Heart left ventricle (tissue), 16 donors: ENCODE measurements around the gene SLIT3. TPM values are rescaled to one million over a fixed set of nuclear protein-coding genes. Genes with fewer than 3 reads are reported as not detected.

Source experiments
- ATAC-seq, 4 donors: fragments of 200-7000 bp; cut with Tn5 transposase; one replicate each; pipeline ENCODE4 v1.9.1; 2020 to 2022; ENCODE audit warnings: moderate library complexity in 4 of 4, mild to moderate bottlenecking in 3 of 4, moderate number of reproducible peaks in 1 of 4
- DNase-seq, 5 donors: peaks; one replicate each; pipeline ENCODE4 v3.0.0-alpha.2; 2020
- H3K27ac ChIP-seq, 12 donors: fragments of 200-600 bp; sonication (generic) in 4 of 12; one replicate each; pipeline versions ENCODE4 v1.5.0 to v1.8.0; 2016 to 2022; ENCODE audit warnings: mild to moderate bottlenecking in 2 of 12
- H3K27me3 ChIP-seq, 9 donors: fragments of 200-600 bp; sonication (generic) in 2 of 9; one replicate each; pipeline versions ENCODE4 v1.5.1 to v1.8.0; 2016 to 2022; ENCODE audit warnings: mild to moderate bottlenecking in 3 of 9
- H3K36me3 ChIP-seq, 9 donors: fragments of 200-600 bp; sonication (generic) in 2 of 9; one replicate each; pipeline versions ENCODE4 v1.5.0 to v1.8.0; 2018 to 2022; ENCODE audit warnings: mild to moderate bottlenecking in 2 of 9
- H3K4me1 ChIP-seq, 12 donors: fragments of 200-600 bp; sonication (generic) in 4 of 12; one replicate each; pipeline versions ENCODE4 v1.5.0 to v1.8.0; 2016 to 2022; ENCODE audit warnings: mild to moderate bottlenecking in 3 of 12
- H3K4me3 ChIP-seq, 12 donors: fragments of 200-600 bp; sonication (generic) in 4 of 12; one replicate each; pipeline versions ENCODE4 v1.5.0 to v1.8.0; 2017 to 2022; ENCODE audit warnings: mild to moderate bottlenecking in 9 of 12, moderate library complexity in 4 of 12
- H3K9me3 ChIP-seq, 12 donors: fragments of 200-600 bp; sonication (generic) in 4 of 12; one replicate each; pipeline versions ENCODE4 v1.5.0 to v1.8.0; 2016 to 2022; ENCODE audit warnings: mild to moderate bottlenecking in 1 of 12
- POLR2A ChIP-seq, 2 donors: fragments of 450-650 bp; IDR thresholded peaks; one replicate each; pipeline ENCODE4 v1.6.1; 2017; ENCODE audit warnings: antibody characterized with exemption in 2 of 2, mild to moderate bottlenecking in 2 of 2, moderate library complexity in 2 of 2
- WGBS, 4 donors: extraction: QIAGEN DNeasy Blood & Tissue Kit in 2 of 4; methylation state at CpG; one replicate each; pipeline versions ENCODE4 v1.1.5 to v1.1.7; 2013 to 2018; 5-methylcytosine and 5-hydroxymethylcytosine counted together
- intact Hi-C, 10 donors: fragments of 100-400 bp; cut with DNase I; formaldehyde crosslinking; loops; one replicate each; pipeline versions ENCODE4 v1.11.1 to v1.14.2; 2022
- polyA plus RNA-seq, 2 donors: library from polyadenylated mRNA; stranded (reverse); fragments of 200-250 nt; gene quantifications; one replicate each; pipeline ENCODE4 v1.2.3, GENCODE V29; 2013
- total RNA-seq, 9 donors: library from RNA; depleted of rRNA in 2 of 9; stranded (reverse); fragments of >200 nt in 2 of 9; fragmentation: NEBNext Ultra II Directional in 3 of 9; extraction: Animal tissue kit (Norgen Biotek cat#: 25700) in 3 of 9; gene quantifications; one replicate each; pipeline versions ENCODE4 v1.1.0 to v1.2.4, GENCODE V29; 2016 to 2023
- TF ChIP-seq, protein P1 (sequence below), 12 donors: fragments of 200-600 bp; sonication (generic) in 4 of 12; IDR thresholded peaks; one replicate each; pipeline versions ENCODE4 v1.5.0 to v1.8.0; 2018 to 2022; ENCODE audit warnings: antibody characterized with exemption in 12 of 12, mild to moderate bottlenecking in 5 of 12
- donor health status: ischemic (EF 13 %, LVEDD 7.1; RV severe dilation, severe dysfunction).
- donor health status: healthy with polysubstance abuse.
- donor health status: DM: no; HTN: yes; CAD: no.
- donor health status: DM: no; HTN: no; CAD: no.
- donor health status: ischemic (EF 25% LVEDD 6.9; RV normal size, moderate dysfunction).
- donor health status: ischemic (EF 25% LVEDD 5.7; RV mildly dilated, moderate dysfunction).
- donor health status: healthy.
- donor health status: DM: yes; HTN: yes; CAD: no.
- donor health status: ischemic (EF 35%, LVEDD 5.7; RV mildly dilated, moderate dysfunction).
- donor health status: nonischemic (EF 11% LVEDD 7.7; RV severe dilation, severe dysfunction).
- donor health status: DM: yes; HTN: yes; CAD: no.
- donor health status: PGD.
- donor health status: ischemic (EF 29% LVEDD 5.4; RV normal size, mild dysfunction).
- donor health status: nonischemic (EF 23%, LVEDD 6.1; RV moderate dilation, normal function).

SLIT3 gene
- total and polyA plus RNA-seq, 11 donors = 2.3 to 40.3 (median 14.4) TPM

DNA sequence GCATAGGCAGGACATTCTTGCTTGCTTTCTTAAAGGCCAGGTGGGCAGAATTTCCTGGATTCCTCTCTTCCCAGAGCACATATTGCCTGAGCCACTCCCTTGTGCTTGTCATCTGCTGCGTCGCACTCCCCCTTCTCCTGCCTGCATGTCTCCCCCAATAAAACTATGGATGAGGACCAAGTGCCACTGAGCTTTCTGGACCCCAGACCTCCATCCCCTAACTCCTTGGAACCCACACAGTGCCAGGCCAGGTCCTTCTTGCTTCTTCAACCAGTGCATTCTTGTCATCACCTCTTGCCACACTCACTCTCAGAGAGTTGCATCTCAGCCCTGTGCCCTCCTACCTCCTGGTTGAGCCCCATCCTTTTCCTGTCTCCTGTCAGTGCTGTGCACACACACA, 563.9 kb downstream of the SLIT3 start:
- Histone ChIP-seq H3K4me1 (peaks cover 0 to 33% (median 5%) of the 10 kb centered on the region in 12 donors), H3K36me3 (no peaks in the 10 kb centered on the region), H3K4me3 (no peak overlapping the region), H3K9me3 (peaks cover 0 to 3% (median 0%) of the 10 kb centered on the region in 12 donors), H3K27me3 (no peaks in the 10 kb centered on the region), H3K27ac (no peak overlapping the region)
- no peak for DNase-seq
- ATAC-seq = no peak
- TF ChIP-seq, protein P1, sequence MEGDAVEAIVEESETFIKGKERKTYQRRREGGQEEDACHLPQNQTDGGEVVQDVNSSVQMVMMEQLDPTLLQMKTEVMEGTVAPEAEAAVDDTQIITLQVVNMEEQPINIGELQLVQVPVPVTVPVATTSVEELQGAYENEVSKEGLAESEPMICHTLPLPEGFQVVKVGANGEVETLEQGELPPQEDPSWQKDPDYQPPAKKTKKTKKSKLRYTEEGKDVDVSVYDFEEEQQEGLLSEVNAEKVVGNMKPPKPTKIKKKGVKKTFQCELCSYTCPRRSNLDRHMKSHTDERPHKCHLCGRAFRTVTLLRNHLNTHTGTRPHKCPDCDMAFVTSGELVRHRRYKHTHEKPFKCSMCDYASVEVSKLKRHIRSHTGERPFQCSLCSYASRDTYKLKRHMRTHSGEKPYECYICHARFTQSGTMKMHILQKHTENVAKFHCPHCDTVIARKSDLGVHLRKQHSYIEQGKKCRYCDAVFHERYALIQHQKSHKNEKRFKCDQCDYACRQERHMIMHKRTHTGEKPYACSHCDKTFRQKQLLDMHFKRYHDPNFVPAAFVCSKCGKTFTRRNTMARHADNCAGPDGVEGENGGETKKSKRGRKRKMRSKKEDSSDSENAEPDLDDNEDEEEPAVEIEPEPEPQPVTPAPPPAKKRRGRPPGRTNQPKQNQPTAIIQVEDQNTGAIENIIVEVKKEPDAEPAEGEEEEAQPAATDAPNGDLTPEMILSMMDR (IDR thresholded peaks at IDR 0.05) = no peak
- TF ChIP-seq POLR2A (IDR thresholded peaks at IDR 0.05) = no peak
- 89 to 96% (median 94%) methylated on average over 2 of the region's 2 CpGs for WGBS, 4 donors
- intact Hi-C loops = no loop called here

DNA sequence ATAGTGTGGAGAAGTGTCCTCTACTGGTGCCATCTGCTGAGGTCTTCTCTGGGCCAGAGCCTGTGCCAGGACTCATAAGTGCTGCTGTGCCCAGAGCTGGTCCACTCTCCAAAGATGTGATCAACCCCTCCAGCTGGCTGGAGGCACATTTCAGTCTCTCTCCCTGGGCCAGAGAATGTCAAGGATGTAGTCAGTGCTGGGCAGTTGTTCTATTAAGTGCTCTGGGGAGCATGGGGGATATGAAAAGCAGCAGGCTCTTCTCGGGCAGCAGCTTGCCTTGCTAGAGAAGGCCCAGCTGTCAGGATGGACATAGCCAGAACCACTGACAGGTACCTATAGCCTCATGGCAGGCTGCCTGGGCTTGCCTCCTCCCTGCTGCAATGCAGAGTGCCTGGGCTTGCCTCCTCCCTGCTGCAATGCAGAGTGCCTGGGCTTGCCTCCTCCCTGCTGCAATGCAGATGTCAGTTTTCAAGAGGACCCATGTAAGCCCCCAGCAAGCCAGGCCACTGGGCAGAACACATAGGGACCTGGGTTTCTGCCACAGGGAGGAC, 564.6 kb downstream of the SLIT3 start:
- H3K36me3 ChIP-seq = no peaks in the 10 kb centered on the region
- ATAC-seq (peak in 3 of 4 donors; percentile 55 to 79 (median 64)), DNase-seq (peak in 2 of 5 donors; percentile 13 to 39)
- intact Hi-C loops = no loop called here
- H3K4me3 ChIP-seq = no peak overlapping the region
- TF ChIP-seq, protein P1 (IDR thresholded peaks at IDR 0.05) = no peak
- no peak for TF ChIP-seq POLR2A (IDR thresholded peaks at IDR 0.05)
- no peak overlapping the region for H3K27ac ChIP-seq
- peaks cover 0 to 8% (median 0%) of the 10 kb centered on the region in 12 donors for H3K9me3 ChIP-seq
- peaks cover 0 to 33% (median 5%) of the 10 kb centered on the region in 12 donors for H3K4me1 ChIP-seq
- H3K27me3 ChIP-seq = no peaks in the 10 kb centered on the region
- 41 to 48% methylated on average over 1 of the region's 1 CpG; no CpG with 5 or more reads in 2 of the 4 donors for WGBS, 4 donors

- no peak for TF ChIP-seq POLR2A (IDR thresholded peaks at IDR 0.05)
- TF ChIP-seq, protein P1 (IDR thresholded peaks at IDR 0.05) = no peak
- ATAC-seq (peak; percentile 50 to 65 (median 60)), DNase-seq (peak in 3 of 5 donors; percentile 18 to 66 (median 21))
- Histone ChIP-seq H3K4me1 (peaks cover 0 to 23% (median 5%) of the 10 kb centered on the region in 12 donors), H3K4me3 (no peak overlapping the region), H3K36me3 (no peaks in the 10 kb centered on the region), H3K9me3 (peaks cover 0 to 19% (median 1%) of the 10 kb centered on the region in 12 donors), H3K27ac (peak overlapping the region in 2 of 12 donors; percentile 2 to 9), H3K27me3 (no peaks in the 10 kb centered on the region)
- WGBS, 4 donors = 50 to 61% (median 54%) methylated on average over 7 of the region's 7 CpGs
- intact Hi-C loops = no loop called here
These were observed 566.2 kb downstream of the SLIT3 start for GRCh38 chr5:168734620-168735300.

- DNase-seq (peak in 1 of 5 donors; percentile 3), ATAC-seq (no peak)
- Histone ChIP-seq H3K4me1 (peaks cover 0 to 22% (median 5%) of the 10 kb centered on the region in 12 donors), H3K9me3 (peaks cover 0 to 25% (median 7%) of the 10 kb centered on the region in 12 donors), H3K4me3 (no peak overlapping the region), H3K36me3 (no peaks in the 10 kb centered on the region), H3K27me3 (no peaks in the 10 kb centered on the region), H3K27ac (no peak overlapping the region)
- WGBS, 4 donors = 69 to 84% (median 76%) methylated on average over 1 of the region's 1 CpG
- intact Hi-C loops = no loop called here
- no peak for TF ChIP-seq POLR2A (IDR thresholded peaks at IDR 0.05)
- TF ChIP-seq, protein P1 (IDR thresholded peaks at IDR 0.05) = no peak
These were observed 566.8 kb downstream of the SLIT3 start for GRCh38 chr5:168734119-168734518.
